Measurements from ENCODE around the gene LSM3.

DNA sequence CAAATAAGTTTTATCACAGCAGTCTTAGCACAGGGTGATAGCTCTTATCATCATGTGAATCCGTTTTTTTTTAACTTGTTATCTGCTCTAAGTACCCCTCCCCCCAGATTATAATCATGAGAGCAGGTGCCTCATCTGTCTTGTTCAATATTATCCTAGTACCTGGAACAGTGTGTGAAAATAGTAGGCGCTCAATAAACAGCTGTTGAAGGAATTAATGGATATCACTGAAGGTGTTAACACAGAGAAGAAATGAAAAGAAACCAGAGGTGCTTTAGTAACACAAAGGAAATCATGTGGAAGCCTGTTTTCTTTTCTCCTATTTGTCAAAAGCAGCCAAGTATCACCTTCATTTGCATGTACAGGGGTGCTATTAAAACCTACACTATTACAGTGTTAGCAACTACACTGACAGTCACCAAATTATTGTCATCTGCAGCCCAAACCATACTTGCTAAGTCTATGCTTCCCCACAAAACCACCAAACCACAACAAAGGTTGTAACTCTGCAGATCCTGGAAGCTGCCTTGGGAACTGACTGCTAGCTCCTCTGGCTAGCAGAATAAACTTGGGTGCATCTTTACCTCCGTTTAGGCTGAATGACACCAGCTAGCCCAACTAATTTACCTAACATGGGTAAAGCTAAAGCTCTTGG is 3.1 kb upstream of the LSM3 start:
- TF ChIP-seq, protein P1, sequence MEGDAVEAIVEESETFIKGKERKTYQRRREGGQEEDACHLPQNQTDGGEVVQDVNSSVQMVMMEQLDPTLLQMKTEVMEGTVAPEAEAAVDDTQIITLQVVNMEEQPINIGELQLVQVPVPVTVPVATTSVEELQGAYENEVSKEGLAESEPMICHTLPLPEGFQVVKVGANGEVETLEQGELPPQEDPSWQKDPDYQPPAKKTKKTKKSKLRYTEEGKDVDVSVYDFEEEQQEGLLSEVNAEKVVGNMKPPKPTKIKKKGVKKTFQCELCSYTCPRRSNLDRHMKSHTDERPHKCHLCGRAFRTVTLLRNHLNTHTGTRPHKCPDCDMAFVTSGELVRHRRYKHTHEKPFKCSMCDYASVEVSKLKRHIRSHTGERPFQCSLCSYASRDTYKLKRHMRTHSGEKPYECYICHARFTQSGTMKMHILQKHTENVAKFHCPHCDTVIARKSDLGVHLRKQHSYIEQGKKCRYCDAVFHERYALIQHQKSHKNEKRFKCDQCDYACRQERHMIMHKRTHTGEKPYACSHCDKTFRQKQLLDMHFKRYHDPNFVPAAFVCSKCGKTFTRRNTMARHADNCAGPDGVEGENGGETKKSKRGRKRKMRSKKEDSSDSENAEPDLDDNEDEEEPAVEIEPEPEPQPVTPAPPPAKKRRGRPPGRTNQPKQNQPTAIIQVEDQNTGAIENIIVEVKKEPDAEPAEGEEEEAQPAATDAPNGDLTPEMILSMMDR (IDR thresholded peaks at IDR 0.05 in 2 of 3, conservative IDR thresholded peaks at IDR 0.05 in 1 of 3; ENCODE audit: borderline replicate concordance in 1 of 3, insufficient read depth in 1 of 3, low read depth in 2 of 3, low read length in 2 of 3) = no peak
- TF ChIP-seq POLR2A (IDR thresholded peaks at IDR 0.05; ENCODE audit: borderline replicate concordance, extremely low read depth, insufficient read depth, insufficient read length) (no peak), TCF7L2 (IDR thresholded peaks at IDR 0.05; ENCODE audit: borderline replicate concordance, extremely low read depth, insufficient read depth, insufficient read length) (no peak), SRF (IDR thresholded peaks at IDR 0.05; ENCODE audit: low read depth) (no peak), EZH2 (IDR thresholded peaks at IDR 0.05) (no peak), SIN3A (IDR thresholded peaks at IDR 0.05; ENCODE audit: low read depth) (no peak), EZH2phosphoT487 (IDR thresholded peaks at IDR 0.05; ENCODE audit: borderline replicate concordance) (no peak)
- TF ChIP-seq, protein P2, sequence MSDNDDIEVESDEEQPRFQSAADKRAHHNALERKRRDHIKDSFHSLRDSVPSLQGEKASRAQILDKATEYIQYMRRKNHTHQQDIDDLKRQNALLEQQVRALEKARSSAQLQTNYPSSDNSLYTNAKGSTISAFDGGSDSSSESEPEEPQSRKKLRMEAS (IDR thresholded peaks at IDR 0.05) = no peak
- TF ChIP-seq, protein P3, sequence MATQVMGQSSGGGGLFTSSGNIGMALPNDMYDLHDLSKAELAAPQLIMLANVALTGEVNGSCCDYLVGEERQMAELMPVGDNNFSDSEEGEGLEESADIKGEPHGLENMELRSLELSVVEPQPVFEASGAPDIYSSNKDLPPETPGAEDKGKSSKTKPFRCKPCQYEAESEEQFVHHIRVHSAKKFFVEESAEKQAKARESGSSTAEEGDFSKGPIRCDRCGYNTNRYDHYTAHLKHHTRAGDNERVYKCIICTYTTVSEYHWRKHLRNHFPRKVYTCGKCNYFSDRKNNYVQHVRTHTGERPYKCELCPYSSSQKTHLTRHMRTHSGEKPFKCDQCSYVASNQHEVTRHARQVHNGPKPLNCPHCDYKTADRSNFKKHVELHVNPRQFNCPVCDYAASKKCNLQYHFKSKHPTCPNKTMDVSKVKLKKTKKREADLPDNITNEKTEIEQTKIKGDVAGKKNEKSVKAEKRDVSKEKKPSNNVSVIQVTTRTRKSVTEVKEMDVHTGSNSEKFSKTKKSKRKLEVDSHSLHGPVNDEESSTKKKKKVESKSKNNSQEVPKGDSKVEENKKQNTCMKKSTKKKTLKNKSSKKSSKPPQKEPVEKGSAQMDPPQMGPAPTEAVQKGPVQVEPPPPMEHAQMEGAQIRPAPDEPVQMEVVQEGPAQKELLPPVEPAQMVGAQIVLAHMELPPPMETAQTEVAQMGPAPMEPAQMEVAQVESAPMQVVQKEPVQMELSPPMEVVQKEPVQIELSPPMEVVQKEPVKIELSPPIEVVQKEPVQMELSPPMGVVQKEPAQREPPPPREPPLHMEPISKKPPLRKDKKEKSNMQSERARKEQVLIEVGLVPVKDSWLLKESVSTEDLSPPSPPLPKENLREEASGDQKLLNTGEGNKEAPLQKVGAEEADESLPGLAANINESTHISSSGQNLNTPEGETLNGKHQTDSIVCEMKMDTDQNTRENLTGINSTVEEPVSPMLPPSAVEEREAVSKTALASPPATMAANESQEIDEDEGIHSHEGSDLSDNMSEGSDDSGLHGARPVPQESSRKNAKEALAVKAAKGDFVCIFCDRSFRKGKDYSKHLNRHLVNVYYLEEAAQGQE (IDR thresholded peaks at IDR 0.05; ENCODE audit: low read depth) = no peak
- TF ChIP-seq, protein P4, sequence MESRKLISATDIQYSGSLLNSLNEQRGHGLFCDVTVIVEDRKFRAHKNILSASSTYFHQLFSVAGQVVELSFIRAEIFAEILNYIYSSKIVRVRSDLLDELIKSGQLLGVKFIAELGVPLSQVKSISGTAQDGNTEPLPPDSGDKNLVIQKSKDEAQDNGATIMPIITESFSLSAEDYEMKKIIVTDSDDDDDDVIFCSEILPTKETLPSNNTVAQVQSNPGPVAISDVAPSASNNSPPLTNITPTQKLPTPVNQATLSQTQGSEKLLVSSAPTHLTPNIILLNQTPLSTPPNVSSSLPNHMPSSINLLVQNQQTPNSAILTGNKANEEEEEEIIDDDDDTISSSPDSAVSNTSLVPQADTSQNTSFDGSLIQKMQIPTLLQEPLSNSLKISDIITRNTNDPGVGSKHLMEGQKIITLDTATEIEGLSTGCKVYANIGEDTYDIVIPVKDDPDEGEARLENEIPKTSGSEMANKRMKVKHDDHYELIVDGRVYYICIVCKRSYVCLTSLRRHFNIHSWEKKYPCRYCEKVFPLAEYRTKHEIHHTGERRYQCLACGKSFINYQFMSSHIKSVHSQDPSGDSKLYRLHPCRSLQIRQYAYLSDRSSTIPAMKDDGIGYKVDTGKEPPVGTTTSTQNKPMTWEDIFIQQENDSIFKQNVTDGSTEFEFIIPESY (IDR thresholded peaks at IDR 0.05; ENCODE audit: extremely low read depth, insufficient replicate concordance, low read length) = no peak
- TF ChIP-seq, protein P5, sequence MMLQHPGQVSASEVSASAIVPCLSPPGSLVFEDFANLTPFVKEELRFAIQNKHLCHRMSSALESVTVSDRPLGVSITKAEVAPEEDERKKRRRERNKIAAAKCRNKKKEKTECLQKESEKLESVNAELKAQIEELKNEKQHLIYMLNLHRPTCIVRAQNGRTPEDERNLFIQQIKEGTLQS (IDR thresholded peaks at IDR 0.05) = no peak

All from HCT116 (cell line).